Mammary microvascular endothelial cell (primary cell): Measurements from ENCODE around the gene FBXL17. TPM values are rescaled to one million over a fixed set of nuclear protein-coding genes. Genes with fewer than 3 reads are reported as not detected.

Experiments
- total RNA-seq: library from RNA; depleted of rRNA; stranded (reverse); fragments of >200 nt; gene quantifications from 2 replicates; pipeline ENCODE4 v1.2.3, GENCODE V29; 2015

The FBXL17 gene
- 4.1 and 6.1 TPM in 2 replicates for total RNA-seq

DNA sequence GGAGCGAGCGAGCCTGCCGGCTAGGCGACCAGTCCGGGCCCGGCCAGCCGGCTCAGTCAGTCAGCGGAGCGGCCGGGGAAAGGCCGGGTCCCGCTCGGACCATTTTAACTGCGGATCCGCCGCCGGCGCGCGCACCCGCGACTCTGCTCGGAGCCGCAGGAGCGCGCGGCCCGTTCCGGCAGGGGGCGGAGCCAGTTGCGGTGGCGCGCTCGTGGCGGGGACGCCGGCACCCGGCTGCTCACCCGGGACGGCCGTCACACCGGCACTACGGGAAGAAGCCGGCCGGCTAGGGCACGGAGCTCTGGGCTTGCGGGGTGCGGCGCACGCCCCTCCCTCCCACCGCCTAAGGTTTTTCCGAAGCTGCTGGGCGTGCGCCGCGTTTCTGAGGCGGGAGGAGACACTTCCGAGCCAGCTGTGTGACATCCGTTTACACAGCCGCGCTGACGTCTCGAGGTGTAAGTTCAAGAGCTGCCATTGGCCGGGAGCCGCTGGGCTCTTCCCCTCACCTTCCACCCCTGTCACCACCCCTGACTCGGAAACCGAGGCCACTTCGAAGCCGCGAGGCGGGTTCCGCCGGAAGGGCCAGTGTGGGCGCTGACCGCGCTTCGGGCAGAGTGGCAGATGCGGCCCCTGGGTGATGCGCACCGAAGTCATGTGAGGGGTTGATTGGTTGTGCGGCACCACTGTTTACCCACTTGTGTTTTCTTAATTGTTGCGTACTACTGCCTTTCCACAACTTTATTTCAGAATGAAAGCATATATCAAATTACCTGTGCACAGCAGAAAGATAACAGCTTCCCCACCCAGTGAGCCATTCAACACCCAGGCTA lies at the start of gene FBXL17:
FBXL17 (minus strand) TSS at position 145 of the 830 bp plus-strand sequence.

